GM19025 (cell line): ENCODE results near the gene KRTAP15-1.

Experiments
- ATAC-seq: cut with Tn5 transposase; IDR thresholded peaks from one replicate; pipeline ENCODE4 v1.9.1; 2021; ENCODE audit warnings: mild to moderate bottlenecking, low read depth, moderate library complexity; ENCODE audit not compliant: unreplicated experiment

KRTAP15-1 gene

GRCh38 chr21:30439975-30440374 lies at the start of gene KRTAP15-1:
TSS of gene KRTAP15-1 (plus strand) at chr21:30440275. CDS start at chr21:30440328, 53 bp downstream.
- no peak for ATAC-seq

- ATAC-seq = no peak
These were observed 48.5 kb upstream of the KRTAP15-1 start for GRCh38 chr21:30391492-30392025.

- no peak for ATAC-seq
These were observed 44.3 kb upstream of the KRTAP15-1 start, which contains the start of gene KRTAP13-1 for GRCh38 chr21:30395731-30396130. TSS of gene KRTAP13-1 (plus strand) at chr21:30396031. CDS start at chr21:30396087, 56 bp downstream.

GRCh38 chr21:30408782-30409494 lies 31.1 kb upstream of the KRTAP15-1 start:
- ATAC-seq = no peak

- no peak for ATAC-seq
These were observed 24.1 kb upstream of the KRTAP15-1 start for GRCh38 chr21:30415993-30416392.

GRCh38 chr21:30425826-30426225 lies 14.2 kb upstream of the KRTAP15-1 start, which contains the start of gene KRTAP13-3:
TSS of gene KRTAP13-3 (minus strand) at chr21:30425926. CDS start at chr21:30425912, 14 bp downstream.
- ATAC-seq = no peak

GRCh38 chr21:30426731-30427130 lies 13.3 kb upstream of the KRTAP15-1 start:
- no peak for ATAC-seq

GRCh38 chr21:30430170-30430655 lies 9.9 kb upstream of the KRTAP15-1 start, which contains the start of gene KRTAP13-4:
TSS of gene KRTAP13-4 (plus strand) at chr21:30430220. CDS start at chr21:30430276, 56 bp downstream.
- ATAC-seq = no peak

GRCh38 chr21:30434033-30434631 lies 5.9 kb upstream of the KRTAP15-1 start:
- ATAC-seq = no peak

- ATAC-seq = no peak
These were observed 3.0 kb upstream of the KRTAP15-1 start for GRCh38 chr21:30437010-30437565.

GRCh38 chr21:30443226-30443625 lies 3.2 kb downstream of the KRTAP15-1 start:
- ATAC-seq = no peak

- no peak for ATAC-seq
These were observed 4.1 kb downstream of the KRTAP15-1 start for GRCh38 chr21:30444204-30444603.

- no peak for ATAC-seq
These were observed 7.0 kb downstream of the KRTAP15-1 start for GRCh38 chr21:30447056-30447455.

- no peak for ATAC-seq
These were observed 8.4 kb downstream of the KRTAP15-1 start for GRCh38 chr21:30448514-30448913.

- ATAC-seq = no peak
These were observed 23.6 kb downstream of the KRTAP15-1 start for GRCh38 chr21:30463713-30464112.

GRCh38 chr21:30468900-30469714 lies 29.0 kb downstream of the KRTAP15-1 start:
- no peak for ATAC-seq

GRCh38 chr21:30478004-30478403 lies 37.9 kb downstream of the KRTAP15-1 start:
- no peak for ATAC-seq

GRCh38 chr21:30479259-30479658 lies 39.2 kb downstream of the KRTAP15-1 start:
- no peak for ATAC-seq

GRCh38 chr21:30480145-30480544 lies 40.1 kb downstream of the KRTAP15-1 start, which contains the start of gene KRTAP19-1:
TSS of gene KRTAP19-1 (minus strand) at chr21:30480367. CDS start at chr21:30480317, 50 bp downstream.
- ATAC-seq = no peak

GRCh38 chr21:30482130-30482529 lies 42.1 kb downstream of the KRTAP15-1 start:
- ATAC-seq = no peak
